Measurements from ENCODE around the gene SMYD3. TPM values are rescaled to one million over a fixed set of nuclear protein-coding genes. Genes with fewer than 3 reads are reported as not detected.

Gene SMYD3
- total and polyA plus RNA-seq, 2 of the 4 experiments (the other 2 are of a cell fraction) = 26.5 to 37.6 TPM

DNA sequence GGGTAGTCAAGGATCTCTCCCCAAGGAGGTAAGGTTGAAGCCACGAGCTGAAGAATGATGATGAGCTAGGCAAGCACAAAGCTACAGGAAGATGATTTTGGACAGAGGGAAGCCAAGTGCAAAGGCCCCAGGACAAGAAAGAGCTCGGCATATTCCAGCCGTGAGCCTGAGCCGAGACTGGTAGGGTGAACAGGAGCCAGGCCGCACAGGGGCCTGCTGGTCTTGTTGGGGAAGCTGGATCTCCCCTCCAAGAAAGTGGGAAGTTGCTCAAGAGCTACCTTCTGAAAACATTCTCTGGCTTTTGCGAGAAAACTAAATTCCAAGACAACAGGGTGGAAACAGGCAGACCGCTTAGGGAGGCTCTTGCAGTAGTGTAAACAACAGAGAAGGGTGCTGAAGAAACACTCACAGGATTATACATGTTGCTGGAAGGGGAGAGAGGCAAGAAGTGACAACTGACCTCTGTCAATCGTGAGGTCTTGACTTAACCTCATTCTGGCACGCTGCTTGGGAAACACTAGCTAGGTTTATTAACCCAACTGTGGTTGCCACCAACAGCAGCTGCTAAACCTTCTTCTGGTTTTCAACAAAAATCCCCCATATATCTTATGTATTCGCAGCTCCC is 625.2 kb downstream of the SMYD3 start:
- H2BK120ac ChIP-seq (ENCODE audit: low read depth, low read length) = peak overlapping the region; percentile 82
- ATAC-seq (ENCODE audit: low read depth) (no peak), DNase-seq (no peak)
- peak overlapping the region; percentile 71 for H3K4ac ChIP-seq (ENCODE audit: low read depth, low read length)
- ChIA-PET POLR2A (ENCODE audit: unreplicated experiment) (interaction anchor here (0.6 kb wide), 1 partner anchor 80 kb away, joined by 3 read pairs; no protein-coding TSS in a partner anchor), CTCF (no interaction called here)
- H4K5ac ChIP-seq (ENCODE audit: low read depth, low read length) = peak overlapping the region; percentile 30
- H3K36me3 ChIP-seq (ENCODE audit: control insufficient read depth, insufficient read depth, low read length) = no peaks in the 10 kb centered on the region
- H3K4me3 ChIP-seq (ENCODE audit: insufficient read depth, low read depth, low read length) = no peak overlapping the region
- H3K4me1 ChIP-seq (ENCODE audit: control insufficient read depth, insufficient read depth, low read length) = peaks cover 17% of the 10 kb centered on the region
- peak overlapping the region; percentile 79 for H2BK5ac ChIP-seq (ENCODE audit: low read depth, low read length, poor library complexity, severe bottlenecking)
- peak overlapping the region; percentile 6 to 59; a peak in 2 of 4 replicates for H4K8ac ChIP-seq (ENCODE audit: low read depth in 2 of 2, low read length in 2 of 2)
- in situ Hi-C loops (cut with MboI; ENCODE audit: low sequenced_read_pairs) = no loop called here
- H2BK15ac ChIP-seq (ENCODE audit: low read depth, low read length) = peak overlapping the region; percentile 81; the same call in 2 of the 3 replicates
- H3K4me2 ChIP-seq (ENCODE audit: low read depth, low read length) = no peak overlapping the region
- peak overlapping the region; percentile 44 for H3K27ac ChIP-seq (ENCODE audit: insufficient read depth, low read length)
- H3K9ac ChIP-seq (ENCODE audit: low read depth, low read length) = no peak overlapping the region
- H3K18ac ChIP-seq (ENCODE audit: low read depth, low read length) = peak overlapping the region; percentile 71
- H2AK9ac ChIP-seq (replicated peaks; ENCODE audit: low read depth, low read length, poor library complexity) = no peak overlapping the region
- peak overlapping the region; percentile 37; the same call in 1 of the 2 replicates for H3K23ac ChIP-seq (ENCODE audit: low read depth, low read length)
- peaks cover 16% of the 10 kb centered on the region for H3K9me1 ChIP-seq (ENCODE audit: insufficient read depth, low read length)
- peak overlapping the region; percentile 70 for H4K91ac ChIP-seq (ENCODE audit: insufficient read depth, low read depth, low read length)
- peak overlapping the region; percentile 9 for H2AFZ ChIP-seq (replicated peaks; ENCODE audit: low read length, poor library complexity)
- H4K20me1 ChIP-seq (ENCODE audit: insufficient read depth, low read length) = no peaks in the 10 kb centered on the region
- intact Hi-C loops (cut with micrococcal nuclease) = no loop called here
- H2BK20ac ChIP-seq (ENCODE audit: low read depth, low read length) = peak overlapping the region; percentile 72
- TF ChIP-seq, protein P1, sequence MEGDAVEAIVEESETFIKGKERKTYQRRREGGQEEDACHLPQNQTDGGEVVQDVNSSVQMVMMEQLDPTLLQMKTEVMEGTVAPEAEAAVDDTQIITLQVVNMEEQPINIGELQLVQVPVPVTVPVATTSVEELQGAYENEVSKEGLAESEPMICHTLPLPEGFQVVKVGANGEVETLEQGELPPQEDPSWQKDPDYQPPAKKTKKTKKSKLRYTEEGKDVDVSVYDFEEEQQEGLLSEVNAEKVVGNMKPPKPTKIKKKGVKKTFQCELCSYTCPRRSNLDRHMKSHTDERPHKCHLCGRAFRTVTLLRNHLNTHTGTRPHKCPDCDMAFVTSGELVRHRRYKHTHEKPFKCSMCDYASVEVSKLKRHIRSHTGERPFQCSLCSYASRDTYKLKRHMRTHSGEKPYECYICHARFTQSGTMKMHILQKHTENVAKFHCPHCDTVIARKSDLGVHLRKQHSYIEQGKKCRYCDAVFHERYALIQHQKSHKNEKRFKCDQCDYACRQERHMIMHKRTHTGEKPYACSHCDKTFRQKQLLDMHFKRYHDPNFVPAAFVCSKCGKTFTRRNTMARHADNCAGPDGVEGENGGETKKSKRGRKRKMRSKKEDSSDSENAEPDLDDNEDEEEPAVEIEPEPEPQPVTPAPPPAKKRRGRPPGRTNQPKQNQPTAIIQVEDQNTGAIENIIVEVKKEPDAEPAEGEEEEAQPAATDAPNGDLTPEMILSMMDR (conservative IDR thresholded peaks at IDR 0.05; ENCODE audit: low read depth, low read length) = no peak
- TF ChIP-seq MAFK (IDR thresholded peaks at IDR 0.05; ENCODE audit: low read depth, low read length) (no peak), RAD21 (IDR thresholded peaks at IDR 0.05; ENCODE audit: low read length) (no peak), SMC3 (IDR thresholded peaks at IDR 0.05; ENCODE audit: low read depth, low read length) (no peak), BHLHE40 (IDR thresholded peaks at IDR 0.05; ENCODE audit: low read depth, low read length) (no peak), CEBPB (IDR thresholded peaks at IDR 0.05; ENCODE audit: low read depth, low read length) (no peak), MAZ (IDR thresholded peaks at IDR 0.05; ENCODE audit: borderline replicate concordance, low read depth, low read length) (no peak)
- no peaks in the 10 kb centered on the region; a peak in 1 of 4 replicates for H3K79me1 ChIP-seq (ENCODE audit: low read depth in 1 of 2, low read length in 2 of 2)
- no peak overlapping the region for H3K56ac ChIP-seq (ENCODE audit: extremely low read depth, insufficient read depth, low read length)
- H3K14ac ChIP-seq (replicated peaks; ENCODE audit: low read depth, low read length) = peak overlapping the region; percentile 71
- dilution Hi-C loops (cut with HindIII; ENCODE audit: low sequenced_read_pairs, unreplicated experiment) = no loop called here
- no peaks in the 10 kb centered on the region for H3K27me3 ChIP-seq (ENCODE audit: control insufficient read depth, insufficient read depth, low read length)
- H3K9me3 ChIP-seq (ENCODE audit: control insufficient read depth, insufficient read depth, low read length) = no peaks in the 10 kb centered on the region; the same call in 1 of the 2 replicates
- 57% methylated on average over 5 of the region's 10 CpGs; no CpG with 5 or more reads in 1 of the 2 experiments for WGBS, 2 experiments (ENCODE audit: extremely low coverage in 2 of 2, insufficient read length in 1 of 2)
- peak overlapping the region; percentile 76 for H2AK5ac ChIP-seq (ENCODE audit: low read depth, low read length)
- no TSS peak for BruUV-seq (replicated peaks)
